A549 (cell line): ENCODE data around the gene GGNBP2. TPM values are rescaled to one million over a fixed set of nuclear protein-coding genes. Genes with fewer than 3 reads are reported as not detected.

ENCODE experiments used
- ATAC-seq, 2 experiments: fragments of 200-7000 bp in 1 of 2; fragments of >200 bp in 1 of 2; cut with Nextera tagmentation in 1 of 2; cut with Tn5 transposase in 1 of 2; 3 replicates each; pipeline versions ENCODE4 v1.8.0 to v1.9.1; 2018 to 2020; ENCODE audit warnings: mild to moderate bottlenecking in 1 of 2, moderate library complexity in 1 of 2
- CTCF ChIA-PET: fragments of 300-600 bp; sonication (Branson Sonifier 250); formaldehyde crosslinking; extraction: SDS; loops from one replicate; lab custom pipeline; 2021; ENCODE audit warnings: antibody characterized with exemption, inconsistent platforms; lab: Yijun Ruan, JAX
- POLR2A ChIA-PET: fragments of 350-600 bp; formaldehyde crosslinking; extraction: SDS; loops from one replicate; lab custom pipeline; 2021; ENCODE audit warnings: antibody characterized with exemption, inconsistent platforms; lab: Yijun Ruan, JAX
- DNase-seq, 2 experiments: peaks; one replicate each; pipeline versions ENCODE4 v3.0.0 to v3.0.0-alpha.2; 2011 to 2016; ENCODE audit warnings: low read depth in 1 of 2, low spot score in 1 of 2
- FAIRE-seq: peaks from 2 replicates; lab custom pipeline; 2011; peaks lifted over from hg19 to GRCh38; lab: Jason Lieb, UNC
- H3K27ac ChIP-seq, 2 experiments: fragments of >200 bp; sonication (Bioruptor Twin); formaldehyde crosslinking; 3 replicates each; pipeline ENCODE4 v1.5.1; 2016 to 2017
- H3K4me1 ChIP-seq: fragments of >200 bp; sonication (Bioruptor Twin); formaldehyde crosslinking; 3 replicates; pipeline ENCODE4 v1.6.1; 2016
- H3K4me2 ChIP-seq: fragments of >200 bp; sonication (Bioruptor Twin); formaldehyde crosslinking; 3 replicates; pipeline ENCODE4 v1.6.1; 2016
- H3K4me3 ChIP-seq: fragments of >200 bp; sonication (Bioruptor Twin); formaldehyde crosslinking; 3 replicates; pipeline ENCODE4 v1.5.1; 2016
- H3K9me3 ChIP-seq: fragments of >200 bp; sonication (Bioruptor Twin); formaldehyde crosslinking; 3 replicates; pipeline ENCODE4 v1.6.1; 2016
- CBX2 ChIP-seq: fragments of 200-600 bp; sonication (generic); IDR thresholded peaks from 2 replicates; pipeline ENCODE4 v1.6.1; 2016; ENCODE audit warnings: low read depth, mild to moderate bottlenecking, borderline replicate concordance
- CBX8 ChIP-seq: fragments of 200-600 bp; sonication (generic); IDR thresholded peaks from 2 replicates; pipeline ENCODE4 v1.6.1; 2016
- CEBPB ChIP-seq, 2 experiments: fragments of >200 bp in 1 of 2; sonication (Bioruptor Twin) in 1 of 2; formaldehyde crosslinking in 1 of 2; IDR thresholded peaks; 2 replicates each; pipeline ENCODE4 v1.6.1; 2012 to 2016
- CHD4 ChIP-seq: fragments of 200-600 bp; sonication (generic); IDR thresholded peaks from 2 replicates; pipeline ENCODE4 v1.6.1; 2016; ENCODE audit warnings: antibody characterized with exemption, mild to moderate bottlenecking, borderline replicate concordance
- CTCF ChIP-seq: fragments of >200 bp; sonication (Bioruptor Twin); formaldehyde crosslinking; IDR thresholded peaks from 3 replicates; pipeline ENCODE4 v1.5.1; 2016
- EHF ChIP-seq: fragments of 250-450 bp; sonication (Bioruptor Pico); IDR thresholded peaks from 2 replicates; pipeline ENCODE4 v1.5.0; 2020; ENCODE audit warnings: mild to moderate bottlenecking
- EP300 ChIP-seq, 2 experiments: fragments of >200 bp; sonication (Bioruptor Twin); formaldehyde crosslinking; IDR thresholded peaks; 2 replicates in 1 of 2; 3 replicates in 1 of 2; pipeline ENCODE4 v1.6.1; 2016 to 2017
- FOSB ChIP-seq: fragments of 250-450 bp; sonication (Bioruptor Pico); IDR thresholded peaks from 2 replicates; pipeline ENCODE4 v1.5.0; 2020; ENCODE audit warnings: mild to moderate bottlenecking, moderate library complexity
- FOSL2 ChIP-seq, 2 experiments: fragments of 450-650 bp in 1 of 2; fragments of >200 bp in 1 of 2; sonication (Bioruptor Twin) in 1 of 2; formaldehyde crosslinking; IDR thresholded peaks; 2 replicates each; pipeline versions ENCODE4 v1.5.0 to v1.6.1; 2016 to 2020; ENCODE audit warnings: mild to moderate bottlenecking in 1 of 2, moderate library complexity in 1 of 2
- GATA3 ChIP-seq: IDR thresholded peaks from 2 replicates; pipeline ENCODE4 v1.6.1; 2012; ENCODE audit warnings: borderline replicate concordance
- HDAC2 ChIP-seq: fragments of 200-600 bp; sonication (generic); IDR thresholded peaks from 2 replicates; pipeline ENCODE4 v1.6.1; 2016
- HOXB13 ChIP-seq: fragments of 250-450 bp; sonication (Bioruptor Pico); IDR thresholded peaks from 2 replicates; pipeline ENCODE4 v1.5.0; 2020; ENCODE audit warnings: low read depth, mild to moderate bottlenecking, moderate library complexity
- HOXB5 ChIP-seq: fragments of 250-450 bp; sonication (Bioruptor Pico); IDR thresholded peaks from 2 replicates; pipeline ENCODE4 v1.5.0; 2020; ENCODE audit warnings: mild to moderate bottlenecking, moderate library complexity
- JUNB ChIP-seq: fragments of >200 bp; sonication (Bioruptor Twin); formaldehyde crosslinking; IDR thresholded peaks from 2 replicates; pipeline ENCODE4 v1.6.1; 2016
- MAX ChIP-seq: IDR thresholded peaks from 2 replicates; pipeline ENCODE4 v1.6.1; 2012
- MYC ChIP-seq: IDR thresholded peaks from 2 replicates; pipeline ENCODE4 v1.6.1; 2012; ENCODE audit warnings: mild to moderate bottlenecking, inconsistent platforms, low read length, improper control_type of control experiment, borderline replicate concordance
- NFE2L2 ChIP-seq: fragments of 150-350 bp; conservative IDR thresholded peaks from 2 replicates; pipeline ENCODE4 v1.6.1; 2014; ENCODE audit warnings: low read length
- NR3C1 ChIP-seq: fragments of >200 bp; sonication (Bioruptor Twin); formaldehyde crosslinking; IDR thresholded peaks from 3 replicates; pipeline ENCODE4 v1.6.1; 2017
- POLR2A ChIP-seq: IDR thresholded peaks from 2 replicates; pipeline ENCODE4 v1.6.1; 2012; ENCODE audit warnings: mild to moderate bottlenecking, low read length
- RARB ChIP-seq: fragments of 250-450 bp; sonication (Bioruptor Pico); IDR thresholded peaks from 2 replicates; pipeline ENCODE4 v1.8.0; 2021; ENCODE audit warnings: mild to moderate bottlenecking, moderate library complexity
- RCOR1 ChIP-seq: fragments of 150-350 bp; IDR thresholded peaks from 2 replicates; pipeline ENCODE4 v1.6.1; 2014; ENCODE audit warnings: antibody characterized with exemption, low read length, low read depth
- RFX5 ChIP-seq: fragments of 450-650 bp; IDR thresholded peaks from 2 replicates; pipeline ENCODE4 v1.7.1; 2014; ENCODE audit warnings: antibody characterized with exemption, mild to moderate bottlenecking, moderate library complexity
- TFCP2L1 ChIP-seq: fragments of 250-450 bp; sonication (Bioruptor Pico); IDR thresholded peaks from 2 replicates; pipeline ENCODE4 v1.5.0; 2021; ENCODE audit warnings: mild to moderate bottlenecking
- TP53 ChIP-seq: fragments of 250-450 bp; sonication (Bioruptor Pico); IDR thresholded peaks from 2 replicates; pipeline ENCODE4 v1.5.0; 2021; ENCODE audit warnings: mild to moderate bottlenecking, moderate library complexity
- ZC3H11A ChIP-seq: fragments of 450-650 bp; IDR thresholded peaks from 2 replicates; pipeline ENCODE4 v1.6.1; 2014; ENCODE audit warnings: antibody characterized with exemption, mild to moderate bottlenecking
- ZNF302 ChIP-seq: fragments of 250-450 bp; sonication (Bioruptor Pico); IDR thresholded peaks from 2 replicates; pipeline ENCODE4 v1.9.0; 2021; ENCODE audit warnings: inconsistent platforms, mild to moderate bottlenecking, moderate library complexity
- ZSCAN20 ChIP-seq: fragments of 250-450 bp; sonication (Bioruptor Pico); IDR thresholded peaks from 2 replicates; pipeline ENCODE4 v1.8.0; 2022; ENCODE audit warnings: mild to moderate bottlenecking, moderate library complexity
- WGBS: methylation state at CpG from one replicate; pipeline ENCODE4 v1.1.6; 2017; ENCODE audit errors: missing lambda C conversion rate; 5-methylcytosine and 5-hydroxymethylcytosine counted together
- polyA plus RNA-seq, 4 experiments: library from polyadenylated mRNA; depleted of rRNA in 3 of 4; stranded (reverse); fragments of >200 nt; fragmentation: RNase III in 1 of 4; extraction: RNeasy Plus Mini Kit Qiagen cat#74134 plus additional on column Dnase treatment in 1 of 4; gene quantifications; 2 replicates in 3 of 4; 3 replicates in 1 of 4; pipeline ENCODE4 v1.2.3, GENCODE V29; 2011 to 2017
- TF ChIP-seq, protein P1 (sequence below): fragments of 250-450 bp; sonication (Bioruptor Pico); IDR thresholded peaks from 2 replicates; pipeline ENCODE4 v1.5.0; 2020; ENCODE audit warnings: low read depth, mild to moderate bottlenecking, moderate library complexity
- TF ChIP-seq, protein P2 (sequence below): fragments of >200 bp; sonication (Bioruptor Twin); formaldehyde crosslinking; IDR thresholded peaks from 2 replicates; pipeline ENCODE4 v1.6.1; 2016
- TF ChIP-seq, protein P3 (sequence below): fragments of >200 bp; sonication (Bioruptor Twin); formaldehyde crosslinking; IDR thresholded peaks from 3 replicates; pipeline ENCODE4 v1.6.1; 2016
- TF ChIP-seq, protein P4 (sequence below): fragments of 450-650 bp; IDR thresholded peaks from 2 replicates; pipeline ENCODE4 v1.6.1; 2014; ENCODE audit warnings: antibody characterized with exemption

Gene GGNBP2
- polyA plus RNA-seq, 2 of the 4 experiments (the other 2 are of a cell fraction) = 83.7 to 144 TPM

GRCh38 chr17:36540696-36541095 lies 4.0 kb upstream of the GGNBP2 start:
- no peak for FAIRE-seq
- H3K9me3 ChIP-seq = peaks cover 4% of the 10 kb centered on the region; the same call in 1 of the 3 replicates
- DNase-seq = no peak
- WGBS = 93% methylated on average over 3 of the region's 3 CpGs
- CTCF ChIA-PET = interaction anchor here (4.0 kb wide), 1 partner anchor 61 kb away, joined by 15 read pairs; the partner anchor contains the start of gene MRM1
- no peak overlapping the region for H3K4me3 ChIP-seq
- no peak for ATAC-seq
- H3K27ac ChIP-seq = no peak overlapping the region
- no peak overlapping the region for H3K4me2 ChIP-seq
- POLR2A ChIA-PET = no interaction called here
- TF ChIP-seq NFE2L2 (no peak), TFCP2L1 (CRISPR knock-in tag) (no peak), HDAC2 (no peak), NR3C1 (no peak), MYC (no peak), MAX (no peak), RARB (CRISPR knock-in tag) (no peak), ZC3H11A (no peak)
- TF ChIP-seq, protein P1, sequence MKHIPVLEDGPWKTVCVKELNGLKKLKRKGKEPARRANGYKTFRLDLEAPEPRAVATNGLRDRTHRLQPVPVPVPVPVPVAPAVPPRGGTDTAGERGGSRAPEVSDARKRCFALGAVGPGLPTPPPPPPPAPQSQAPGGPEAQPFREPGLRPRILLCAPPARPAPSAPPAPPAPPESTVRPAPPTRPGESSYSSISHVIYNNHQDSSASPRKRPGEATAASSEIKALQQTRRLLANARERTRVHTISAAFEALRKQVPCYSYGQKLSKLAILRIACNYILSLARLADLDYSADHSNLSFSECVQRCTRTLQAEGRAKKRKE (CRISPR knock-in tag) = no peak
- TF ChIP-seq, protein P2, sequence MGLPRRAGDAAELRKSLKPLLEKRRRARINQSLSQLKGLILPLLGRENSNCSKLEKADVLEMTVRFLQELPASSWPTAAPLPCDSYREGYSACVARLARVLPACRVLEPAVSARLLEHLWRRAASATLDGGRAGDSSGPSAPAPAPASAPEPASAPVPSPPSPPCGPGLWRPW = no peak
- TF ChIP-seq, protein P3, sequence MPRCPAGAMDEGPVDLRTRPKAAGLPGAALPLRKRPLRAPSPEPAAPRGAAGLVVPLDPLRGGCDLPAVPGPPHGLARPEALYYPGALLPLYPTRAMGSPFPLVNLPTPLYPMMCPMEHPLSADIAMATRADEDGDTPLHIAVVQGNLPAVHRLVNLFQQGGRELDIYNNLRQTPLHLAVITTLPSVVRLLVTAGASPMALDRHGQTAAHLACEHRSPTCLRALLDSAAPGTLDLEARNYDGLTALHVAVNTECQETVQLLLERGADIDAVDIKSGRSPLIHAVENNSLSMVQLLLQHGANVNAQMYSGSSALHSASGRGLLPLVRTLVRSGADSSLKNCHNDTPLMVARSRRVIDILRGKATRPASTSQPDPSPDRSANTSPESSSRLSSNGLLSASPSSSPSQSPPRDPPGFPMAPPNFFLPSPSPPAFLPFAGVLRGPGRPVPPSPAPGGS = no peak
- H3K4me1 ChIP-seq = peaks cover 8% of the 10 kb centered on the region; the same call in 2 of the 3 replicates

- H3K4me2 ChIP-seq = no peak overlapping the region
- ChIA-PET POLR2A (no interaction called here), CTCF (interaction anchor here (1.0 to 4.0 kb wide), 6 partner anchors 8 to 59 kb away, joined by 3 to 19 read pairs (median 6); partner anchors contain the start of genes MRM1, MYO19 and PIGW)
- ATAC-seq = no peak
- no peak overlapping the region for H3K4me3 ChIP-seq
- 97% methylated on average over 15 of the region's 15 CpGs for WGBS
- no peak for DNase-seq
- H3K27ac ChIP-seq = no peak overlapping the region
- TF ChIP-seq CEBPB (IDR thresholded peaks at IDR 0.05) (no peak), ZSCAN20 (CRISPR knock-in tag) (no peak), HOXB13 (CRISPR knock-in tag) (no peak), ZNF302 (no peak), TP53 (CRISPR knock-in tag) (no peak), MAX (no peak), RCOR1 (no peak), EHF (no peak), FOSL2 (IDR thresholded peaks at IDR 0.05) (no peak), FOSL2 (CRISPR knock-in tag; IDR thresholded peaks at IDR 0.05) (no peak), GATA3 (no peak)
- TF ChIP-seq, protein P4, sequence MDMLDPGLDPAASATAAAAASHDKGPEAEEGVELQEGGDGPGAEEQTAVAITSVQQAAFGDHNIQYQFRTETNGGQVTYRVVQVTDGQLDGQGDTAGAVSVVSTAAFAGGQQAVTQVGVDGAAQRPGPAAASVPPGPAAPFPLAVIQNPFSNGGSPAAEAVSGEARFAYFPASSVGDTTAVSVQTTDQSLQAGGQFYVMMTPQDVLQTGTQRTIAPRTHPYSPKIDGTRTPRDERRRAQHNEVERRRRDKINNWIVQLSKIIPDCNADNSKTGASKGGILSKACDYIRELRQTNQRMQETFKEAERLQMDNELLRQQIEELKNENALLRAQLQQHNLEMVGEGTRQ = no peak
- no peaks in the 10 kb centered on the region for H3K9me3 ChIP-seq
- peaks cover 17% of the 10 kb centered on the region for H3K4me1 ChIP-seq
- FAIRE-seq = no peak
Measured at GRCh38 chr17:36542755-36543154, 2.0 kb upstream of the GGNBP2 start.

DNA sequence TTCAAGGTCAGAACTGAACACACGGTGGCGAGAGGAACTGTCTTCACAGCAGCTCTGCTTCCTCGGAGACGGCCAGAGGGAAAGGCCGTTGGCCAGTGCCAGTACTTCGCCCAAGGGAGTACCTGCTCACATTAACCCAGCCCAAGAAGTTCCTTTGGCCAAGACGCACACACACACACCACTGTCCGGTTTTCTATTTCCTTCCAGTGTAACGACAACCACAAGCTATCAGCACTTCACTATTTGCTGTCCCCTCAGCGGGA lies 744 bp upstream of the GGNBP2 start:
- ATAC-seq (peak; percentile 32 to 40), DNase-seq (peak; percentile 46 to 72), FAIRE-seq (no peak)
- peak overlapping the region; percentile 81 for H3K4me3 ChIP-seq
- H3K9me3 ChIP-seq = no peaks in the 10 kb centered on the region
- CTCF ChIA-PET = interaction anchor here (0.8 to 4.0 kb wide), 8 partner anchors 9 to 61 kb away, joined by 3 to 19 read pairs (median 3); partner anchors contain the start of genes DHRS11, MRM1, MYO19 and PIGW
- H3K4me2 ChIP-seq = peak overlapping the region; percentile 85
- peak overlapping the region; percentile 96 to 97 for H3K27ac ChIP-seq
- POLR2A ChIA-PET = interaction anchor here (1.9 to 4.0 kb wide), 3 partner anchors 9 to 58 kb away, joined by 5 to 81 read pairs (median 35); partner anchors contain the start of genes MRM1, MYO19 and PIGW
- H3K4me1 ChIP-seq = peaks cover 28% of the 10 kb centered on the region
- WGBS = 6% methylated on average over 9 of the region's 10 CpGs
- TF ChIP-seq JUNB = no peak
- no peak for TF ChIP-seq FOSL2 (IDR thresholded peaks at IDR 0.05)
- no peak for TF ChIP-seq FOSL2 (CRISPR knock-in tag; IDR thresholded peaks at IDR 0.05)
- no peak for TF ChIP-seq HOXB5 (CRISPR knock-in tag)
- TF ChIP-seq TP53 (CRISPR knock-in tag) = no peak
- TF ChIP-seq EP300 (IDR thresholded peaks at IDR 0.05) = no peak
- TF ChIP-seq CEBPB (IDR thresholded peaks at IDR 0.05) = no peak
- TF ChIP-seq FOSB (CRISPR knock-in tag) = no peak
- 0 out of 3 replicates have a peak, but pooled peaks have one; percentile 10 for TF ChIP-seq CTCF
- TF ChIP-seq CHD4 = no peak
- no peak for TF ChIP-seq CBX8
- TF ChIP-seq RFX5 = no peak
- no peak for TF ChIP-seq CBX2
- TF ChIP-seq POLR2A = no peak
- 0 out of 2 replicates have a peak, but pooled peaks have one; percentile 3 for TF ChIP-seq MAX
- no peak for TF ChIP-seq ZC3H11A
